GOT3 (cell line): ENCODE data around the gene IBSP.

Experiments
- DNase-seq: peaks from one replicate; lab custom pipeline; 2025; ENCODE audit warnings: mixed read lengths; lab: John Stamatoyannopoulos, UW

IBSP gene, protein sequence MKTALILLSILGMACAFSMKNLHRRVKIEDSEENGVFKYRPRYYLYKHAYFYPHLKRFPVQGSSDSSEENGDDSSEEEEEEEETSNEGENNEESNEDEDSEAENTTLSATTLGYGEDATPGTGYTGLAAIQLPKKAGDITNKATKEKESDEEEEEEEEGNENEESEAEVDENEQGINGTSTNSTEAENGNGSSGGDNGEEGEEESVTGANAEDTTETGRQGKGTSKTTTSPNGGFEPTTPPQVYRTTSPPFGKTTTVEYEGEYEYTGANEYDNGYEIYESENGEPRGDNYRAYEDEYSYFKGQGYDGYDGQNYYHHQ

GRCh38 chr4:87799301-87800113 is at the start of gene IBSP:
TSS of gene IBSP (plus strand) at chr4:87799554. CDS start at chr4:87802362, 2,808 bp downstream.
- DNase-seq: no peak

GRCh38 chr4:87749883-87750282 is 49.5 kb upstream of the IBSP start:
- DNase-seq: no peak

DNA sequence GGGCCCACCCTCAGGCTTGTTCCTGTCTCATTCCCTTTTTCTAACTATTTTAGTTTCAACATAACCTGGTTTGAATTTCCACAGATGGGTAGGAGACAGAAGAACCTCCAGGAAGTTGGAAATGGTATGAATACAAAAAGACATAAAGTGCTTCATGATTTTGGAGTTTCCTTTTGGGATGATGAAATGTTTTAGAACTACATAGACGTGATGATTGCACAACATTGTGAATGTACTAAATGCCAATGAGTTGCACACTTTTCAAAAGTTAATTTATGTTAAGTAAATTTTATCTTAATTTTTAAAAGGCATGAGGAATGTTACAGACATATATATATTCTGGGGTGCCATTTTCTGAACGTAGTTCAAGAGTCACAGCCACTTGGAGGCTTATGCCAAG is 41.1 kb upstream of the IBSP start:
- no peak for DNase-seq

DNA sequence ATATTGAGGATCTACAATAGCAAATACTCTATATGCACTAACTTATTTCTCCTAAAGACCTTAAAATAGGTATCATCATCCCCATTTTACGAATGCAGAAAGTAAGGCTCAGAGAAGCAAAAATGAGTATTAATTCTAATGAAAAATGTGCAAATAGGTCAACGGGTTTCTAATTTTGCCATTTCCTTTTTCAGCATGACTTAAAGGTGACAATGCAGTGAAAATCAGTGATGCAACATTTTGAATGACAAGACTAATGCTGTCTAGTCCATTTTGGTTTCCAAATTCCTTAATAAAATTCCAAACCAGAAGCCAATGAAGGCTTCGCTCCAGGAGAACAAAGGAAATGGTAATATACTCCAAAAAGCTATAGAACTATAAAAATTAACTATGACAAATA is 37.0 kb upstream of the IBSP start:
- no peak for DNase-seq

DNA sequence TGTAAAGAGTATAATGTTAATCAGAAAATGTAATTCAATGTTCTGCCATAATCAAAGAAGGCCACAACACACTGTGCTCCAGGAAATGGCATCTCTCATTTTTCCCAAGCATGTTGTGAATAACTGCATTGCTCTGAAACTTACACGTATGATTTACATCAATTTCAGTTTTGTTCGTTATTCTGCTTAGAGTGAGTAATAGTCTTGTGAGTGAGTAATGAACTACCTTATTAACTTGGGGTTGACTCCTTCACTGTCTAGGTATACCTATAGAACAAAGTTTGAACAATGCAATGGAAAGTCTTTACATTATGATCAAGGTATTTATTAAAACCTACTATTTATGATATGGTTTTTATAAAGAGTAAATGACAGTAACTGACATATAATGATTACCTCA is 17.8 kb upstream of the IBSP start:
- no peak for DNase-seq

GRCh38 chr4:87783781-87784180 is 15.6 kb upstream of the IBSP start:
- DNase-seq: no peak

DNA sequence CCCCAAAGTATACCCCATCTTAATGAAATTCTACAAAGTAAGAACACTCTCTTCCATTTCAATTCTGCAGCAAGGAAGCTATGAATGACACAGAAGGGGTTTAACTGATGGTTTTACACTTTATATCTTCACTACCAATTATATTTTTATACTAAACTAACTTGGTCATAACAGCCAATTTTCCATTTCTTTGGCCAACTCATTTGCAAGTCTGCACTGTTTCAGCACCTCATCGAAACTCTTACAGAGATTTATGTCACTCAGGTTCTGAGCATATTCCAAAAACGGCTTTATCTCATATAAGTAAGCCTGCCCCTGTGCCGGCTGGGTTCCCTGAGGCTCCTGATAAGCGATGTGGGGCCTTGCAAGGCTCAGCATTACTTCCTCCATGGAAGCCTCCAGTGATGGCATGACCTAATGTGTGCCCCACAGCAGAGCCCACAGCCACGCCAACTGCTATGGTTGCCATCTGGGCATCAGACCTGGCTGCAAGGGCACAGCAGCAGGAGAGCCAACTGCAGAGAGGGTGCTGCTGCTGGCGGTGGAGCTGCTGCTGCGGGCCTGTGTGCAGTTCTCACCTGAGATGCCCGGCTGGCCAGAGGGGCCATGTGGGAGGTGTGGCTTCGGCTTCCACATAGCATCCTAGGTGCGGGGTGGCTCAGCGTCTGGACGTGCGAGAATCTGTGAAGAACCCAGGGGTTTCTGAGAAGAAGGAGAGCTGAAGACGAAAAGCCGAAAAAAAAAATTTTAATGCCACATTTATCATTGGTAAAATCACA is 13.4 kb upstream of the IBSP start:
- no peak for DNase-seq

DNA sequence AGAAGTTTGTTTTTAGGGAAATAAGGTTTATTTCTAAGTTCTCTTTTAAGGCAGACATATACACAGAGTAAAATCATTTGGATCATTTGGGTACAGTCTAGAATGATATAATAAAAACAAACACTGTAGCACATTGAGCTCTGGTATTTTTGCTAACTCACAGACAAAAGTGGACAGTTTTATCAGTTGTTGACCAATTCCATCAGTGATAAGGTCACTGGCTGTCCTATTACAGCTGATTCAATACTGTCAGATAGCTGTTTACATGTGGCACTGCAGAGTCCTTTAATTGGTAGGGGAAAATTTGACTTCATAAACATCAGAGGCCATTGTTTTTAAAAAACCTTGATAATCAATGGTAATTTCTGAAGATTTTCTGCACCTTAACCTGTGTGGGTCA is 3.5 kb downstream of the IBSP start:
- DNase-seq: no peak

- no peak for DNase-seq
Measured at GRCh38 chr4:87803421-87803820, 4.1 kb downstream of the IBSP start.

DNA sequence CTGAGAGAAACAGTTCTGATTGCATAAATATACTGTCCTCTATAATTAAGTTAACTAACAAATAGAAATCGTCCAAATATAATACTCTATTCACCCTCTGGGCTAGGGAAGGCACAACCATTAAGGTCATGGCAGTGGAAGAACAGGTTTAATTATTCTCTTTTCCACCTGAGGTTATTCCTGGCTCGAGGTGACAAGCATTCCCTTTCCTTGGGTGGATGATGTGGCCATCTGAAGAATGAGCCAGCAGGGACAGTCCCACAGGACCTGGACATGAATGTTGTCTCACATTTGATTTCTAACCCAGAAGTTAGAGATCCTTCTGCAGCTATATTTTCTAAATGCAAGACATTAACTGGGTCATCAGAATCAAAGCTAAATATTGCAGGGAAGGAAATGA is 5.5 kb downstream of the IBSP start:
- no peak for DNase-seq

DNA sequence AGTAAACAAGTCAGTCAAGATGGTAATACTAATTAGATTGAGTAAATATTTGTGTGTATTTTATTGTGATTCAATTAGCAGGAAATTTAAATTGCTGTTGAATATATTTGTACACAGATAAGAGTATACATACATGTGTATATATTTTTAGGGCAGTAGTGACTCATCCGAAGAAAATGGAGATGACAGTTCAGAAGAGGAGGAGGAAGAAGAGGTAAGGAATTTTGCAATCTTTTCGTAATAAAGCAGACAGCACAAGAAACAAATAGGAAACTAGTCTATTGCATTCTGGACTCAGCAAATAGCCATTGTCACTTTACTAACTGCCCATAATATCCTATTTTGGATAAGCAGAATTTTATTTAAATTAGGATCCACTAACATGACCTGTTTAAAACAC is 6.6 kb downstream of the IBSP start:
- DNase-seq: no peak

GRCh38 chr4:87806520-87806919 is 7.2 kb downstream of the IBSP start:
- DNase-seq: no peak

DNA sequence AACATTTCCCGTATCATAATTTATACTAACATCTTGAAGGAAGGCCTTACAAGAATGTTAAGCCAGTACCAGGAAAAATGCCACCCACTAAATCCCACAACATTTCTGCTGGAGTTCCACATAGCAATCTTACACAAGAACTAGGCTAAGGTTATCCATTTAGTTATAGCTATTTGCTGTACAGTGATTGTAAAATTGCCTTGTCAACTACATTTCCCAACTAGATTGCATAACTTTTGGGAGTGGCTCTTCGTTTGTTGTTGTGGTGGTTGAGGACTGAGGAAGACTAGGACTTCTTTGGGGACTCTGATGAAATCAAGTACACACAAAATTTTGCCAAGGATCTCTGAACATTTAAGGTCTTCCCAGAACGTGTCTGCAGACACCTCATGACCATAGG is 8.0 kb downstream of the IBSP start:
- DNase-seq: no peak

DNA sequence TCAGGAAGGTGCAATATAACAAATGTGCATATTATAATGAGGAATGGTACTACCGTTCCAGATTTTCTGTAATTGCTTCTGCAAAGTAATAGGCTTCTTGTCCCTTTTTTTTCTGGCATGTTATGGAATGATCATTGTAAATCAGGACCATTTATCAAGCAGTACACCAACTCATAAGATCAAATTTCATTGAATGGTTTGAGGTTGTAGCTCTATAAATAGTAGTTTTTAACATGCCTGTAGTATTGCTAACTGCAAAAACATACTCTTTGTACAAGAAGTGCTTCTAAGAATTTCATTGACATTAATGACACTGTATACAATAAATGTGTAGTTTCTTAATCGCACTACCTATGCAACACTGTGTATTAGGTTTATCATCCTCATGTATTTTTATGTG is 12.6 kb downstream of the IBSP start:
- no peak for DNase-seq

DNA sequence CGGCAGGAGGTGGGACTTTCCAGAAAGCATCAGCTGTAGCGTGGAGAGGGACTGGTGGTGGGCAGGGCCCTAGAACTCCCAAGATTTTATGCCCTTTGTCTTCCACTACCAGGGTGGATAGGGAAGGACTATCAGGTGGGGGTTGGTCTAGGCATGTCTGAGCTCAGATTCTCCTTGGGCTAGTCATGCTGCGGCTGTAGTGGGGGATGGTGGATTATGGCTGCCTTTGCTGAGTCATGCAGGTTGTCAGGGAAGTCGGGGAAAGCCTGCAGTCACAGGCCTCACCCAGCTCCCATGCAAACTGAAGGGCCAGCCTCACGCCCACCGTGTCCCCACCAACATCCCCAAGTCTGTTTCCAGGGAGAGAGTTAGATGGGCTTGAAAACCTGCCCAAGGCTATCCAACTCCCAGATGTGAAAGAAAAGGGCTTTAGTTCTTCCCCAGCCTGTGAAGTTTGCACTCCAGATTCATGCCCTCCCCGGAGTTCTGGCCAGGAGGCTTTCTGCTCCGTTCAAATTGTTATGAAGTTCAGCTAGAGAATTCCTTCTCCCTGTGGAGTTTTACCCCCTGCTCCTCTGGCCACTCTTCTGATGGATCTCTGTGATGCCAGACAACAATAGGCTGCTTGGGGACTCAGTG is 20.0 kb downstream of the IBSP start:
- DNase-seq: peak; percentile 4

DNA sequence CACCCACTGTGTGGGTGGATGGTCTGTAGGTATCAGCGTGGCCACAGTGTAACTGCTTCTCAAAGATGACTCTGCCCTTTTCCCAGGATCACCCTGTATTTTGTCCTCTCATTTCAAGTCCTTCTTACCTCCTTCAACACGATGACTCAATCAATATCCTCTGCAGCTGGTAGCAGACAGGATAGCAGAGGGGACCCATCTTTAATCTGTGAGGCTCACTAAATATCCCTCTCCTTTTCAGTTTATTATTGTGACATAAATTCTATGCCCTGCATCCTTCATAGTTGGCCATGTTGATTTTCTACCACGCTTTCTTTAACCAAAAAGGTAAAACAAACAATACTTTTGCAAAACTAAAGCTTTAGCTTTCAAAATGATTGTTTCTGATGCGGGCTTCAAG is 23.8 kb downstream of the IBSP start:
- no peak for DNase-seq

DNA sequence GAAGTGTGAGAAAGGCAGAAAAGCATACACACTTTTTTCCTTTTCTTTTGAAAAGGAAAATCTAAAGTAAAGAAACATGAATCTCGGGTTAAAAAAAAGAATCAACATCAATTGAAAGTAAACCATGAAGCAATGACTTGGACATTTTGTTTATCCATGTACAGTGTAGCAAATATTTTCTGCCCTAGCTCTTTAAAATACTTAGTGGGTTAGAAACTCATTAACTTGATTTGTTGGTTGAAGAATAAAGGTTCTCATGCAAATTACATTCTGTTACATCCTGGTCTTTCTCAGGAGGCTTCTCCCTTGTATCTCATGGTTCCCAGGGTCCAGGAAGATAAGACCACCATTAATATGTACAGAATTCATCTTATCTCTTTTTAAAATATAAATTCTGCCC is 24.4 kb downstream of the IBSP start:
- no peak for DNase-seq

- no peak for DNase-seq
Measured at GRCh38 chr4:87824352-87824751, 25.0 kb downstream of the IBSP start.

GRCh38 chr4:87832669-87833068 is 33.3 kb downstream of the IBSP start, which contains the start of gene MEPE:
TSS of gene MEPE (plus strand) at chr4:87832969. CDS start at chr4:87834715, 1,746 bp downstream.
- no peak for DNase-seq

GRCh38 chr4:87834401-87834800 is 35.0 kb downstream of the IBSP start:
- DNase-seq: no peak

GRCh38 chr4:87835197-87835596 is 35.8 kb downstream of the IBSP start:
- DNase-seq: no peak

DNA sequence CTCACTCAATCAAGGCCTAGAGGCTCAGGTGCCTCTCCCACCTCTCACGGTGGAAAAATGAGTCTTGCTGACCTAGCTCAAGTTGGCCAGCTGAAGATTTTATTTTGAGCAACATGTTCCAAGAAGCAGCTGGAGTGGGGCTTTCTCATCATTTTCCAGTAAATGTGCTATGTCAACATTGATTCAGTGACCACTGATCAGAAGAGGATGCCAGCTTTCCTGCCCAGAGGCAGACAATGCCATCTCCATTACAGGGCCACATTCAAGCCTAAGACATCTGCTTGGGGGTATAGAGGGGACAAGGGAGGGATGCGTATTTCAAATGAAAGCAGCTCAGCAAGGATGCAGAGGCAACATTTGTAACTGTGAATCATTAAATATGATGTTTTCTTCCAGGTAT is 36.4 kb downstream of the IBSP start:
- DNase-seq: no peak
